GM19035 (cell line): ENCODE results near the gene KRTAP23-1.
A peak's percentile ranks its signal among the peaks of the same experiment; 100 is the strongest.

Source experiments
- ATAC-seq: cut with Tn5 transposase; IDR thresholded peaks from one replicate; pipeline ENCODE4 v1.9.1; 2021; ENCODE audit not compliant: unreplicated experiment

KRTAP23-1 gene

GRCh38 chr21:30348506-30348905 lies at the start of gene KRTAP23-1:
KRTAP23-1 (minus strand) TSS chr21:30348606; CDS start chr21:30348606, 0 bp downstream.
- ATAC-seq: no peak

- ATAC-seq: no peak
Measured at GRCh38 chr21:30395731-30396130, 47.3 kb upstream of the KRTAP23-1 start, which contains the start of gene KRTAP13-1. KRTAP13-1 (plus strand) TSS chr21:30396031; CDS start chr21:30396087, 56 bp downstream.

- ATAC-seq: no peak
Measured at GRCh38 chr21:30391492-30392025, 43.2 kb upstream of the KRTAP23-1 start.

GRCh38 chr21:30382201-30382600 lies 33.8 kb upstream of the KRTAP23-1 start:
- no peak for ATAC-seq

GRCh38 chr21:30372139-30372770 lies 23.8 kb upstream of the KRTAP23-1 start, which contains the start of gene KRTAP13-2:
KRTAP13-2 (minus strand) TSS chr21:30372271; CDS start chr21:30372213, 58 bp downstream.
- ATAC-seq: no peak

GRCh38 chr21:30355906-30356305 lies 7.5 kb upstream of the KRTAP23-1 start:
- ATAC-seq: no peak

GRCh38 chr21:30354308-30355005 lies 6.1 kb upstream of the KRTAP23-1 start:
- ATAC-seq: no peak

- ATAC-seq: no peak
Measured at GRCh38 chr21:30351534-30351933, 3.1 kb upstream of the KRTAP23-1 start.

- no peak for ATAC-seq
Measured at GRCh38 chr21:30349572-30349971, 1.2 kb upstream of the KRTAP23-1 start.

GRCh38 chr21:30345014-30345413 lies 3.4 kb downstream of the KRTAP23-1 start:
- no peak for ATAC-seq

- peak; percentile 49 for ATAC-seq
Measured at GRCh38 chr21:30340714-30341573, 7.5 kb downstream of the KRTAP23-1 start.

GRCh38 chr21:30338717-30339116 lies 9.7 kb downstream of the KRTAP23-1 start:
- ATAC-seq: no peak

GRCh38 chr21:30337772-30338171 lies 10.6 kb downstream of the KRTAP23-1 start:
- ATAC-seq: no peak

- no peak for ATAC-seq
Measured at GRCh38 chr21:30337276-30337744, 11.1 kb downstream of the KRTAP23-1 start, which contains the start of gene KRTAP27-1. KRTAP27-1 (minus strand) TSS chr21:30337694; CDS start chr21:30337668, 26 bp downstream.

- no peak for ATAC-seq
Measured at GRCh38 chr21:30336596-30336995, 11.8 kb downstream of the KRTAP23-1 start.

- no peak for ATAC-seq
Measured at GRCh38 chr21:30333736-30334135, 14.7 kb downstream of the KRTAP23-1 start.

- ATAC-seq: no peak
Measured at GRCh38 chr21:30332681-30333080, 15.7 kb downstream of the KRTAP23-1 start.

- ATAC-seq: no peak
Measured at GRCh38 chr21:30329203-30329875, 19.1 kb downstream of the KRTAP23-1 start.

- ATAC-seq: no peak
Measured at GRCh38 chr21:30326390-30326789, 22.0 kb downstream of the KRTAP23-1 start.

GRCh38 chr21:30320215-30320614 lies 28.2 kb downstream of the KRTAP23-1 start, which contains the start of gene KRTAP26-1:
KRTAP26-1 (minus strand) TSS chr21:30320315; CDS start chr21:30320035, 280 bp downstream.
- ATAC-seq: no peak
